Endothelial cell of umbilical vein (primary cell): Measurements from ENCODE around the gene SUPT4H1. TPM values are rescaled to one million over a fixed set of nuclear protein-coding genes. Genes with fewer than 3 reads are reported as not detected.

ENCODE experiments used
- BruUV-seq: library from RNA; stranded (reverse); fragments of 400-500 nt; replicated peaks from 2 replicates; lab custom pipeline; 2021; lab: Mats Ljungman, UMichigan
- CTCF ChIA-PET: fragments of 300-600, 350-600 bp; sonication (Branson Sonifier 250); formaldehyde crosslinking; loops from one replicate; lab custom pipeline; 2021; ENCODE audit warnings: antibody characterized with exemption, inconsistent platforms; lab: Charles Lee
- POLR2A ChIA-PET: fragments of 300-600, 350-600 bp; sonication (Branson Sonifier 250); formaldehyde crosslinking; loops from one replicate; lab custom pipeline; 2021; ENCODE audit warnings: antibody characterized with exemption, inconsistent platforms; lab: Charles Lee
- DNase-seq: peaks from one replicate; pipeline ENCODE4 v3.0.0-alpha.2; 2011; ENCODE audit warnings: low read depth, low spot score
- FAIRE-seq: peaks from 2 replicates; lab custom pipeline; 2011; peaks lifted over from hg19 to GRCh38; lab: Jason Lieb, UNC
- H2AFZ ChIP-seq: 2 replicates; pipeline ENCODE4 v1.6.0; 2012; ENCODE audit warnings: low read depth, low read length, control low read depth, inconsistent platforms
- H3K27ac ChIP-seq: 2 replicates; pipeline ENCODE4 v1.5.1; 2011; ENCODE audit warnings: low read depth, mild to moderate bottlenecking, control low read depth, low read length, moderate library complexity; ENCODE audit not compliant: insufficient read depth
- H3K27me3 ChIP-seq, 2 experiments: 2 replicates each; pipeline versions ENCODE4 v1.6.0 to v1.6.1; 2011; ENCODE audit warnings: low read length in 2 of 2, mixed read lengths in 1 of 2; ENCODE audit not compliant: control insufficient read depth in 2 of 2, insufficient read depth in 2 of 2
- H3K36me3 ChIP-seq, 2 experiments: 2 replicates in 1 of 2; 3 replicates in 1 of 2; pipeline ENCODE4 v1.5.1; 2011; ENCODE audit warnings: low read length in 2 of 2, mild to moderate bottlenecking in 1 of 2, moderate library complexity in 1 of 2; ENCODE audit not compliant: control insufficient read depth in 2 of 2, insufficient read depth in 2 of 2; ENCODE audit errors: extremely low read depth in 1 of 2
- H3K4me1 ChIP-seq: 3 replicates; pipeline ENCODE4 v1.5.1; 2011; ENCODE audit warnings: mild to moderate bottlenecking, low read length; ENCODE audit not compliant: control insufficient read depth, insufficient read depth; ENCODE audit errors: extremely low read depth
- H3K4me2 ChIP-seq: 2 replicates; pipeline ENCODE4 v1.6.1; 2011; ENCODE audit warnings: low read length, control low read depth, mixed read lengths; ENCODE audit not compliant: insufficient read depth
- H3K4me3 ChIP-seq, 3 experiments: fragments of 200-600 bp in 1 of 3; sonication (generic), shearing (Covaris generic) in 1 of 3; replicated peaks in 1 of 3; 2 replicates each; pipeline ENCODE4 v1.5.1; 2011 to 2016; ENCODE audit warnings: control low read depth in 3 of 3, low read length in 3 of 3, mild to moderate bottlenecking in 2 of 3, inconsistent platforms in 1 of 3, low read depth in 1 of 3, moderate library complexity in 1 of 3; ENCODE audit not compliant: insufficient read depth in 1 of 3
- H3K79me2 ChIP-seq: 2 replicates; pipeline ENCODE4 v1.6.0; 2012; ENCODE audit warnings: low read length, inconsistent platforms; ENCODE audit not compliant: control insufficient read depth, insufficient read depth
- H3K9ac ChIP-seq: replicated peaks from 2 replicates; pipeline ENCODE3; 2011; ENCODE audit warnings: low read length, control low read depth; ENCODE audit not compliant: insufficient read depth; ENCODE audit errors: extremely low read depth
- H3K9me1 ChIP-seq: replicated peaks from 3 replicates; pipeline ENCODE4 v1.6.0; 2011; ENCODE audit warnings: mild to moderate bottlenecking, low read length; ENCODE audit not compliant: control insufficient read depth, insufficient read depth; ENCODE audit errors: extremely low read depth
- H3K9me3 ChIP-seq: replicated peaks from 2 replicates; pipeline ENCODE4 v1.5.1; 2012; ENCODE audit warnings: low read length, inconsistent platforms; ENCODE audit not compliant: control insufficient read depth, insufficient read depth
- H4K20me1 ChIP-seq: replicated peaks from 2 replicates; pipeline ENCODE3; 2011; ENCODE audit warnings: mild to moderate bottlenecking, low read length; ENCODE audit not compliant: control insufficient read depth, insufficient read depth; ENCODE audit errors: extremely low read depth
- CTCF ChIP-seq, 2 donors: IDR thresholded peaks; 1 replicate in 1 of 2; 2 replicates in 1 of 2; pipeline ENCODE4 v1.5.1; 2011; ENCODE audit warnings: low read length in 2 of 2, mild to moderate bottlenecking in 2 of 2, moderate library complexity in 2 of 2, control low read depth in 1 of 2, inconsistent platforms in 1 of 2, low read depth in 1 of 2; ENCODE audit not compliant: insufficient read depth in 1 of 2; ENCODE audit errors: extremely low read depth in 1 of 2
- EZH2 ChIP-seq: IDR thresholded peaks from 2 replicates; pipeline ENCODE4 v1.6.1; 2012; ENCODE audit warnings: borderline replicate concordance, low read depth, mild to moderate bottlenecking, moderate library complexity, low read length, inconsistent platforms; ENCODE audit not compliant: severe bottlenecking
- JUN ChIP-seq: IDR thresholded peaks from 2 replicates; pipeline ENCODE4 v1.6.1; 2011; ENCODE audit warnings: borderline replicate concordance, low read depth; ENCODE audit not compliant: insufficient read length, insufficient read depth
- dilution Hi-C: fragments of 300-500 bp; cut with MboI; formaldehyde crosslinking; loops from one replicate; pipeline ENCODE4 v1.15.0; 2019; ENCODE audit warnings: low sequenced_read_pairs; ENCODE audit not compliant: extremely low pct_ligation_motif_present
- intact Hi-C: fragments of 100-400 bp; cut with micrococcal nuclease; formaldehyde crosslinking; loops from one replicate; pipeline ENCODE4 v1.10.0; 2022
- polyA plus RNA-seq, 4 experiments: library from polyadenylated mRNA; depleted of rRNA in 3 of 4; stranded (reverse) in 3 of 4; unstranded in 1 of 4; fragments of >200 nt; gene quantifications; 2 replicates each; pipeline versions ENCODE4 v1.2.1 to v1.2.3, GENCODE V29; 2011 to 2012; ENCODE audit warnings: missing spikeins in 1 of 4
- total RNA-seq: library from RNA; stranded (reverse); gene quantifications from 2 replicates; pipeline ENCODE4 v1.2.3, GENCODE V29; 2021

SUPT4H1 gene
- total and polyA plus RNA-seq, 2 donors (not counting 3 experiments of a cell fraction or from before 2014, with no cell fraction given) = 77.5 to 154 TPM

- dilution Hi-C loops = no loop called here
- peak; percentile 80 to 84 for TF ChIP-seq CTCF (IDR thresholded peaks at IDR 0.05; ENCODE audit: extremely low read depth in 1 of 2, insufficient read depth in 1 of 2, low read depth in 1 of 2, low read length in 2 of 2)
- TF ChIP-seq EZH2 = no peak
- no peak for TF ChIP-seq JUN
- intact Hi-C loops = loop anchor here (1.0 kb wide), 2 partner anchors 113 to 143 kb away; partner anchors contain the start of gene RNF43
- no peaks in the 10 kb centered on the region for H3K36me3 ChIP-seq
- peak; percentile 26 for DNase-seq
- H3K9ac ChIP-seq = no peak overlapping the region
- H3K27me3 ChIP-seq = peaks cover 0 to 6% of the 10 kb centered on the region in 2 experiments
- ChIA-PET POLR2A (interaction anchor here (0.5 kb wide), 1 partner anchor 182 kb away, joined by 3 read pairs; no protein-coding TSS in a partner anchor), CTCF (interaction anchor here (0.7 to 2.6 kb wide), 15 partner anchors 8 to 158 kb away, joined by 3 to 30 read pairs (median 4); partner anchors contain the start of genes RNF43 and SUPT4H1)
- no peak overlapping the region for H3K27ac ChIP-seq
- H3K9me1 ChIP-seq = no peaks in the 10 kb centered on the region
- FAIRE-seq = peak; percentile 75
- H3K9me3 ChIP-seq = no peaks in the 10 kb centered on the region
- H3K4me1 ChIP-seq = no peaks in the 10 kb centered on the region
- H3K4me3 ChIP-seq = no peak overlapping the region
- no peaks in the 10 kb centered on the region for H3K79me2 ChIP-seq
- peak overlapping the region; percentile 31 for H2AFZ ChIP-seq
- no peaks in the 10 kb centered on the region for H4K20me1 ChIP-seq
- BruUV-seq = no TSS peak
- no peak overlapping the region for H3K4me2 ChIP-seq
These were observed 47.8 kb downstream of the SUPT4H1 start for GRCh38 chr17:58303971-58304749.
